GM12878 (cell line): ENCODE results near the gene IGFBP1. TPM values are rescaled to one million over a fixed set of nuclear protein-coding genes. Genes with fewer than 3 reads are reported as not detected.

Source experiments
- ATAC-seq: fragments of 200-7000 bp; cut with Tn5 transposase; 3 replicates; pipeline ENCODE4 v1.9.1; 2020; ENCODE audit warnings: mild to moderate bottlenecking, moderate library complexity
- BruUV-seq: library from RNA; stranded (reverse); fragments of 400-500 nt; replicated peaks from 2 replicates; lab custom pipeline; 2021; lab: Mats Ljungman, UMichigan
- CTCF ChIA-PET: fragments of 300-600 bp; sonication (Branson Sonifier 250); formaldehyde crosslinking; extraction: SDS; loops from one replicate; lab custom pipeline; 2021; ENCODE audit warnings: inconsistent platforms; lab: Yijun Ruan, JAX
- POLR2A ChIA-PET: fragments of 350-600 bp; formaldehyde crosslinking; extraction: SDS; loops from one replicate; lab custom pipeline; 2021; ENCODE audit warnings: inconsistent platforms; lab: Charles Lee
- RAD21 ChIA-PET: fragments of 300-600 bp; sonication (Branson Sonifier 250); formaldehyde crosslinking; loops from one replicate; lab custom pipeline; 2023; ENCODE audit warnings: antibody characterized with exemption; ENCODE audit not compliant: unreplicated experiment; lab: Charles Lee
- SMC1A ChIA-PET: fragments of 300-600 bp; sonication (Branson Sonifier 250); formaldehyde crosslinking; loops from one replicate; lab custom pipeline; 2023; ENCODE audit not compliant: unreplicated experiment, uncharacterized antibody; lab: Charles Lee
- DNase-seq: peaks from one replicate; pipeline ENCODE4 v3.0.0-alpha.2; 2011; ENCODE audit warnings: low read depth, low spot score
- FAIRE-seq: peaks from 3 replicates; lab custom pipeline; 2011; peaks lifted over from hg19 to GRCh38; lab: Jason Lieb, UNC
- H2AFZ ChIP-seq: 2 replicates; pipeline ENCODE4 v1.6.0; 2011; ENCODE audit warnings: low read depth, low read length, control low read depth; ENCODE audit not compliant: control insufficient read depth
- H3K27ac ChIP-seq: 2 replicates; pipeline ENCODE4 v1.5.1; 2011; ENCODE audit warnings: control low read depth; ENCODE audit not compliant: control insufficient read depth, insufficient read depth
- H3K27me3 ChIP-seq, 2 experiments: replicated peaks in 1 of 2; 2 replicates each; pipeline versions ENCODE4 v1.6.0 to v1.6.1; 2011; ENCODE audit warnings: low read length in 1 of 2; ENCODE audit not compliant: control insufficient read depth in 2 of 2, insufficient read depth in 2 of 2
- H3K36me3 ChIP-seq, 2 experiments: 2 replicates each; pipeline ENCODE4 v1.5.1; 2011; ENCODE audit warnings: low read length in 1 of 2; ENCODE audit not compliant: control insufficient read depth in 2 of 2, insufficient read depth in 2 of 2
- H3K4me1 ChIP-seq: 2 replicates; pipeline ENCODE4 v1.6.1; 2011; ENCODE audit warnings: mild to moderate bottlenecking, low read length, moderate library complexity, mixed read lengths; ENCODE audit not compliant: control insufficient read depth, insufficient read depth
- H3K4me2 ChIP-seq: 2 replicates; pipeline ENCODE4 v1.6.0; 2011; ENCODE audit warnings: control low read depth; ENCODE audit not compliant: control insufficient read depth, insufficient read depth
- H3K4me3 ChIP-seq: fragments of 200-600 bp; sonication (generic); 2 replicates; pipeline ENCODE4 v1.5.1; 2016
- H3K79me2 ChIP-seq: 2 replicates; pipeline ENCODE4 v1.6.0; 2011; ENCODE audit warnings: low read length; ENCODE audit not compliant: control insufficient read depth, insufficient read depth
- H3K9ac ChIP-seq: 2 replicates; pipeline ENCODE4 v1.8.0; 2011; ENCODE audit warnings: low read length, control low read depth, mixed read lengths; ENCODE audit not compliant: control insufficient read depth, insufficient read depth
- H3K9me3 ChIP-seq: replicated peaks from 3 replicates; pipeline ENCODE4 v1.5.1; 2011; ENCODE audit warnings: mild to moderate bottlenecking, low read length; ENCODE audit not compliant: control insufficient read depth, insufficient read depth
- H4K20me1 ChIP-seq: 2 replicates; pipeline ENCODE4 v1.6.0; 2011; ENCODE audit not compliant: control insufficient read depth, insufficient read depth
- BCL11A ChIP-seq: IDR thresholded peaks from 2 replicates; pipeline ENCODE4 v1.6.1; 2011; ENCODE audit warnings: low read depth, low read length
- BCL3 ChIP-seq: IDR thresholded peaks from 2 replicates; pipeline ENCODE4 v1.6.1; 2011; ENCODE audit warnings: borderline replicate concordance, low read depth, mild to moderate bottlenecking, moderate library complexity, low read length; ENCODE audit not compliant: insufficient read depth, poor library complexity, severe bottlenecking
- CHD1 ChIP-seq: IDR thresholded peaks from 2 replicates; pipeline ENCODE4 v1.6.1; 2012; ENCODE audit warnings: low read depth, low read length, improper control_type of control experiment
- CREM ChIP-seq: IDR thresholded peaks from 2 replicates; pipeline ENCODE4 v1.6.1; 2014; ENCODE audit warnings: antibody characterized with exemption, low read depth
- MYC ChIP-seq: IDR thresholded peaks from 2 replicates; pipeline ENCODE4 v1.6.1; 2011; ENCODE audit warnings: mild to moderate bottlenecking, low read length, moderate library complexity, inconsistent platforms; ENCODE audit not compliant: insufficient read depth, insufficient replicate concordance, insufficient read length, severe bottlenecking
- NFYB ChIP-seq: IDR thresholded peaks from 2 replicates; pipeline ENCODE4 v1.6.1; 2011; ENCODE audit warnings: low read depth, mild to moderate bottlenecking, low read length, improper control_type of control experiment, moderate library complexity; ENCODE audit not compliant: insufficient read depth
- NR2C2 ChIP-seq: IDR thresholded peaks from 2 replicates; pipeline ENCODE4 v1.6.1; 2011; ENCODE audit warnings: borderline replicate concordance, low read depth; ENCODE audit not compliant: control insufficient read depth, insufficient read length
- RBBP5 ChIP-seq: fragments of 200-600 bp; sonication (generic); conservative IDR thresholded peaks from 2 replicates; pipeline ENCODE4 v1.6.1; 2016
- RCOR1 ChIP-seq: conservative IDR thresholded peaks from 2 replicates; pipeline ENCODE4 v1.6.1; 2012; ENCODE audit warnings: low read depth, low read length, improper control_type of control experiment
- SMAD1 ChIP-seq: fragments of 450-650 bp; IDR thresholded peaks from 2 replicates; pipeline ENCODE4 v1.6.1; 2018; ENCODE audit warnings: mild to moderate bottlenecking, low read depth; ENCODE audit not compliant: partially characterized antibody
- TARDBP ChIP-seq: IDR thresholded peaks from 2 replicates; pipeline ENCODE4 v1.6.1; 2016; ENCODE audit warnings: borderline replicate concordance
- TCF12 ChIP-seq: IDR thresholded peaks from 2 replicates; pipeline ENCODE4 v1.6.1; 2011; ENCODE audit warnings: low read depth, mild to moderate bottlenecking, low read length
- TCF7 ChIP-seq: IDR thresholded peaks from 2 replicates; pipeline ENCODE4 v1.6.1; 2014; ENCODE audit warnings: antibody characterized with exemption, borderline replicate concordance
- ZNF24 ChIP-seq: fragments of 450-650 bp; IDR thresholded peaks from 2 replicates; pipeline ENCODE4 v1.6.1; 2017; ENCODE audit warnings: antibody characterized with exemption, mild to moderate bottlenecking
- ZNF622 ChIP-seq: fragments of 450-650 bp; IDR thresholded peaks from 2 replicates; pipeline ENCODE4 v1.6.1; 2017; ENCODE audit warnings: mild to moderate bottlenecking, inconsistent platforms
- WGBS: methylation state at CpG from one replicate; pipeline ENCODE4 v1.1.6; 2016; ENCODE audit warnings: low lambda C conversion rate; ENCODE audit not compliant: insufficient replicate concordance, insufficient coverage; ENCODE audit errors: missing lambda C conversion rate; 5-methylcytosine and 5-hydroxymethylcytosine counted together
- in situ Hi-C: fragments of 300-500 bp; cut with MboI; formaldehyde crosslinking; loops from 9 replicates; pipeline ENCODE4 v1.14.3; 2018; ENCODE audit warnings: mixed read lengths
- intact Hi-C: fragments of 100-400 bp; cut with micrococcal nuclease; formaldehyde crosslinking; loops from one replicate; pipeline ENCODE4 v1.14.2; 2022; ENCODE audit not compliant: unreplicated experiment
- polyA plus RNA-seq, 11 experiments: library from polyadenylated mRNA; depleted of rRNA in 4 of 11; unstranded in 6 of 11; stranded (reverse) in 5 of 11; fragments of >200 nt; fragmentation: Nextera tagmentation in 4 of 11; fragmentation: Illumina TruSeq in 1 of 11; extraction: Ambion mirVana in 4 of 11; extraction: Trizol in 1 of 11; gene quantifications; 1 replicate in 1 of 11; 2 replicates in 10 of 11; pipeline versions ENCODE4 v1.2.1 to v1.2.3, GENCODE V29; 2011 to 2016; ENCODE audit warnings: inconsistent platforms in 2 of 11, missing spikeins in 2 of 11, low read depth in 1 of 11
- total RNA-seq, 4 experiments: library from RNA; depleted of rRNA in 3 of 4; stranded (reverse); fragments of >200 nt in 3 of 4; fragmentation: Illumina TruSeq in 1 of 4; extraction: Trizol in 1 of 4; gene quantifications; 2 replicates each; pipeline versions ENCODE4 v1.2.1 to v1.2.3, GENCODE V29; 2013 to 2021

Gene IGFBP1
- total and polyA plus RNA-seq, 10 of the 15 experiments (the other 5 are each of a cell fraction or from before 2014, with no cell fraction given), result 0.13 TPM; not detected in 9

DNA sequence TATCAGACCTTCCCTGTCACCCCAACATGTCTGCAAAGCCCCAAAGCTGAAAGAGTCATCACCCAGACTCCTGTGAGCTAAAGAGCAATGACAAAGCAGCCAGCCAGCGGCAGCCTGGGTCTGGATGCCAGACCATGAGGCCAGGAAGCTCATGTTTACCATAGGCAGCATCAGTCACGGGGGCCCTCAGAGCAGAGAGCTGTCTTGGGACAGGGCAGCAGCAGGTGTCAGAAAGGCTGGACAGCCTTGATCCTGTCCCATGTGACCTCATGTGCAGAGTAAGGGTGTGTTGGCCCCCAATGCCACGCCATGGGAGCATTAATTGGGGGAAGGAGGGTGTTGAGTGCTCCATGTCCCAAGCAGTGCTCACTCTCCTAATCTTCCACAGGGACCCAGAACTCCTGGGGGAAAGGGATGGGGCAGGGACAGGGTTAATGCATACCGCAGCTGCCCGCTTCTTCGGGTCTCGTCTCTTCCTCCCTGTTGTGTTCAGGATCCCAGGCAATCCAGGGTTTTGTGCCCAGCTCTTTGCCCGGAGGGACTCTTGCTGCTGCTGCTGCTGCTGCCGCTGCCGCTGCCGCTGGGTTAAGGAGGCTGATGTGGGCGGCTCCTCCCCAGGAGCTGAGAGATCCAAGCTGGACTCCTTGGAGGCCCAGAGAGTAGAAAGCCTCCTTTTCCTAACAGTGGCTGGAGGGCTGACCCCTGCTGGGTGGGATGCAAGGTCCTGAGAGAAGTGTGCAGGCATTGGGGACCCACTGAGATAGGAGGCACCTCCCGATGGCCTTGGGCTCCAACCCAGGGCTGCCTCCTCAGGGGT lies 22.5 kb upstream of the IGFBP1 start:
- Histone ChIP-seq H3K9ac (no peak overlapping the region), H3K4me3 (no peak overlapping the region), H3K4me1 (no peaks in the 10 kb centered on the region), H3K36me3 (no peaks in the 10 kb centered on the region), H3K79me2 (no peaks in the 10 kb centered on the region), H3K9me3 (no peaks in the 10 kb centered on the region), H3K27ac (no peak overlapping the region), H3K27me3 (no peaks in the 10 kb centered on the region; a peak in 2 of 4 replicates), H2AFZ (no peak overlapping the region), H3K4me2 (no peak overlapping the region), H4K20me1 (no peaks in the 10 kb centered on the region)
- in situ Hi-C loops (loop anchor here (25.0 kb wide), 1 partner anchor 704 kb away; the partner anchor contains the start of gene RAMP3), intact Hi-C loops (no loop called here)
- no peak for TF ChIP-seq BCL11A
- TF ChIP-seq MYC, result no peak
- no peak for TF ChIP-seq SMAD1
- ChIA-PET CTCF (no interaction called here), POLR2A (no interaction called here), RAD21 (no interaction called here), SMC1A (no interaction called here)
- ATAC-seq, result no peak
- no TSS peak for BruUV-seq
- WGBS, result 33% methylated on average over 13 of the region's 13 CpGs
- no peak for FAIRE-seq
- no peak for DNase-seq

DNA sequence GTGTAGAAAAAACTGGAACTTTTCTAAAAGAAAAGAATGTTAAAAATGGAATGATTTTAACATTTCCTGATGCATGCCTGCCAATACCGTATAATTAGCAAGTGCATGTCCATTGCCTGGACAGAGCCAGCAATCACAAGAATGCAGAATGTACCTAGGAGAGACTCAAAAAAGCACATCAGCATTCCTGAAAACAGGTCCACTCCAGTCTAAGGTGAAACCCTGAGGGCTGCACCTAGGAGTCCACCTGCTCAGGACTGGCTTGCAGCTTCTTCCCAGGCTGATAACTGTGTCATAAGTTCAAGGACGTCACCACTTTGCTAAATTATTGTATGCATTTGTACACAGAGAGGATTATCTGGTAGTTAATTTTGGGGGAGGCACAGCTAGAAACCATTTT lies 20.8 kb upstream of the IGFBP1 start:
- FAIRE-seq, result no peak
- no peak for ATAC-seq
- H3K9me3 ChIP-seq, result no peaks in the 10 kb centered on the region
- H3K27ac ChIP-seq, result no peak overlapping the region
- in situ Hi-C loops (loop anchor here (25.0 kb wide), 1 partner anchor 705 kb away; the partner anchor contains the start of gene RAMP3), intact Hi-C loops (no loop called here)
- no peaks in the 10 kb centered on the region for H3K36me3 ChIP-seq
- ChIA-PET POLR2A (no interaction called here), RAD21 (no interaction called here), SMC1A (no interaction called here), CTCF (no interaction called here)
- no peak overlapping the region for H3K9ac ChIP-seq
- H2AFZ ChIP-seq, result no peak overlapping the region
- H3K27me3 ChIP-seq, result no peaks in the 10 kb centered on the region; a peak in 2 of 4 replicates
- H3K79me2 ChIP-seq, result no peaks in the 10 kb centered on the region
- no TSS peak for BruUV-seq
- TF ChIP-seq ZNF622, result no peak
- no peak for TF ChIP-seq RCOR1
- TF ChIP-seq CREM, result no peak
- no peak for TF ChIP-seq NFYB
- no peak for TF ChIP-seq RBBP5
- no peak for TF ChIP-seq TCF12
- no peak for TF ChIP-seq BCL3
- no peak for TF ChIP-seq NR2C2
- TF ChIP-seq CHD1, result no peak
- no peak for TF ChIP-seq TARDBP
- TF ChIP-seq TCF7, result no peak
- no peak for TF ChIP-seq ZNF24
- no peaks in the 10 kb centered on the region for H4K20me1 ChIP-seq
- no peaks in the 10 kb centered on the region for H3K4me1 ChIP-seq
- no peak overlapping the region for H3K4me2 ChIP-seq
- H3K4me3 ChIP-seq, result no peak overlapping the region
- DNase-seq, result no peak
- 44% methylated on average over 2 of the region's 2 CpGs for WGBS
